H9 (cell line): ENCODE results near the gene TTC39A. TPM values are rescaled to one million over a fixed set of nuclear protein-coding genes. Genes with fewer than 3 reads are reported as not detected.

Experiments
- DNase-seq: peaks from one replicate; pipeline ENCODE4 v3.0.0-alpha.2; 2017
- H2AFZ ChIP-seq: one replicate; pipeline ENCODE4 v1.6.1; 2013; ENCODE audit warnings: mild to moderate bottlenecking, low read length, control low read depth, moderate library complexity
- H2AK5ac ChIP-seq: 2 replicates; pipeline ENCODE4 v1.6.1; 2013; ENCODE audit warnings: low read length, control low read depth, mixed read lengths; ENCODE audit not compliant: insufficient read length
- H2BK120ac ChIP-seq: one replicate; pipeline ENCODE4 v1.6.1; 2013; ENCODE audit warnings: low read depth, mild to moderate bottlenecking, low read length, control low read depth, inconsistent platforms; ENCODE audit not compliant: poor library complexity, severe bottlenecking
- H2BK12ac ChIP-seq: 2 replicates; pipeline ENCODE4 v1.6.1; 2013; ENCODE audit warnings: low read length, control low read depth, mixed read lengths, low read depth; ENCODE audit not compliant: insufficient read length
- H2BK15ac ChIP-seq: 2 replicates; pipeline ENCODE4 v1.6.1; 2013; ENCODE audit warnings: low read depth, low read length, control low read depth
- H2BK20ac ChIP-seq: one replicate; pipeline ENCODE4 v1.6.1; 2013; ENCODE audit warnings: low read depth, mild to moderate bottlenecking, low read length, control low read depth, inconsistent platforms; ENCODE audit not compliant: poor library complexity, severe bottlenecking
- H2BK5ac ChIP-seq: 2 replicates; pipeline ENCODE4 v1.6.1; 2013; ENCODE audit warnings: low read length, control low read depth, mixed read lengths; ENCODE audit not compliant: insufficient read length
- H3K14ac ChIP-seq: 2 replicates; pipeline ENCODE4 v1.6.1; 2013; ENCODE audit warnings: low read length, control low read depth; ENCODE audit not compliant: insufficient read depth
- H3K18ac ChIP-seq: 2 replicates; pipeline ENCODE4 v1.6.1; 2013; ENCODE audit warnings: low read depth, mild to moderate bottlenecking, mixed read lengths, low read length, control low read depth; ENCODE audit not compliant: insufficient read length
- H3K23ac ChIP-seq: 2 replicates; pipeline ENCODE4 v1.6.1; 2013; ENCODE audit warnings: low read length, control low read depth, mixed read lengths, low read depth; ENCODE audit not compliant: insufficient read length
- H3K23me2 ChIP-seq: 2 replicates; pipeline ENCODE4 v1.6.1; 2013; ENCODE audit warnings: low read depth, mild to moderate bottlenecking, mixed read lengths, low read length, control low read depth; ENCODE audit not compliant: insufficient read length, poor library complexity, severe bottlenecking
- H3K27ac ChIP-seq: 2 replicates; pipeline ENCODE4 v1.5.1; 2013; ENCODE audit warnings: low read length, control low read depth, mixed read lengths, low read depth; ENCODE audit not compliant: insufficient read length
- H3K27me3 ChIP-seq: 2 replicates; pipeline ENCODE4 v1.6.1; 2013; ENCODE audit warnings: low read length, control low read depth, inconsistent platforms; ENCODE audit not compliant: insufficient read depth
- H3K4ac ChIP-seq: 2 replicates; pipeline ENCODE4 v1.6.1; 2013; ENCODE audit warnings: low read depth, mild to moderate bottlenecking, control low read depth, inconsistent platforms, low read length, moderate library complexity
- H3K4me1 ChIP-seq: 2 replicates; pipeline ENCODE4 v1.6.1; 2013; ENCODE audit warnings: low read length, control low read depth, inconsistent platforms; ENCODE audit not compliant: insufficient read depth
- H3K4me2 ChIP-seq: 2 replicates; pipeline ENCODE4 v1.6.1; 2013; ENCODE audit warnings: low read length, control low read depth, mixed read lengths; ENCODE audit not compliant: insufficient read length, insufficient read depth
- H3K56ac ChIP-seq: 2 replicates; pipeline ENCODE4 v1.6.1; 2013; ENCODE audit warnings: low read depth, mild to moderate bottlenecking, mixed read lengths, low read length, control low read depth; ENCODE audit not compliant: insufficient read length
- H3K79me1 ChIP-seq: 2 replicates; pipeline ENCODE4 v1.6.1; 2013; ENCODE audit warnings: low read depth, mild to moderate bottlenecking, moderate library complexity, low read length, control low read depth, inconsistent platforms; ENCODE audit not compliant: insufficient read depth, poor library complexity, severe bottlenecking
- H3K79me2 ChIP-seq: 2 replicates; pipeline ENCODE4 v1.6.1; 2013; ENCODE audit warnings: low read length, control low read depth, inconsistent platforms; ENCODE audit not compliant: insufficient read depth
- H3K9ac ChIP-seq: 2 replicates; pipeline ENCODE4 v1.6.1; 2013; ENCODE audit warnings: low read length, control low read depth, mixed read lengths; ENCODE audit not compliant: insufficient read length; ENCODE audit errors: extremely low read depth
- H3K9me3 ChIP-seq: one replicate; pipeline ENCODE4 v1.6.1; 2013; ENCODE audit warnings: low read depth, low read length, inconsistent platforms; ENCODE audit not compliant: control insufficient read depth
- H3T11ph ChIP-seq: one replicate; pipeline ENCODE4 v1.6.1; 2013; ENCODE audit warnings: mild to moderate bottlenecking, low read length, control low read depth, inconsistent platforms
- H4K20me1 ChIP-seq: one replicate; pipeline ENCODE4 v1.6.1; 2013; ENCODE audit not compliant: control insufficient read depth, insufficient read length, insufficient read depth
- H4K5ac ChIP-seq: 2 replicates; pipeline ENCODE4 v1.6.1; 2013; ENCODE audit warnings: low read depth, mild to moderate bottlenecking, mixed read lengths, low read length, control low read depth; ENCODE audit not compliant: insufficient read length
- H4K8ac ChIP-seq: replicated peaks from 2 replicates; pipeline ENCODE4 v1.6.1; 2013; ENCODE audit warnings: low read length, control low read depth, mixed read lengths, low read depth; ENCODE audit not compliant: insufficient read length
- H4K91ac ChIP-seq: 2 replicates; pipeline ENCODE4 v1.6.1; 2013; ENCODE audit warnings: low read depth, mild to moderate bottlenecking, moderate library complexity, mixed read lengths, low read length, control low read depth; ENCODE audit not compliant: insufficient read length
- H3K27ac Mint-ChIP-seq, 3 experiments: 2 replicates in 2 of 3; 3 replicates in 1 of 3; pipeline ENCODE4 v1.8.0; 2020 to 2021; ENCODE audit warnings: mixed read lengths in 3 of 3, mild to moderate bottlenecking in 1 of 3, moderate library complexity in 1 of 3
- H3K27me3 Mint-ChIP-seq: 2 replicates; pipeline ENCODE4 v1.8.0; 2021; ENCODE audit warnings: low read depth, mild to moderate bottlenecking, moderate library complexity, mixed read lengths
- H3K36me3 Mint-ChIP-seq, 3 experiments: 2 replicates in 2 of 3; 3 replicates in 1 of 3; pipeline ENCODE4 v1.8.0; 2020 to 2021; ENCODE audit warnings: low read depth in 3 of 3, mixed read lengths in 3 of 3; ENCODE audit not compliant: insufficient read depth in 1 of 3
- H3K4me1 Mint-ChIP-seq, 2 experiments: 2 replicates each; pipeline ENCODE4 v1.8.0; 2020; ENCODE audit warnings: mixed read lengths in 2 of 2
- H3K4me3 Mint-ChIP-seq, 2 experiments: 2 replicates in 1 of 2; 3 replicates in 1 of 2; pipeline ENCODE4 v1.8.0; 2020 to 2021; ENCODE audit warnings: mild to moderate bottlenecking in 2 of 2, mixed read lengths in 2 of 2, moderate library complexity in 1 of 2
- H3K9me3 Mint-ChIP-seq, 2 experiments: 2 replicates in 1 of 2; 3 replicates in 1 of 2; pipeline ENCODE4 v1.8.0; 2020; ENCODE audit warnings: mild to moderate bottlenecking in 2 of 2, mixed read lengths in 2 of 2, moderate library complexity in 1 of 2
- WGBS: extraction: QIAGEN DNeasy Blood & Tissue Kit; methylation state at CpG from one replicate; pipeline ENCODE4 v1.1.7; 2013; ENCODE audit warnings: missing lambda C conversion rate, low lambda C conversion rate, mixed read lengths; ENCODE audit not compliant: insufficient read length; ENCODE audit errors: extremely low coverage; 5-methylcytosine and 5-hydroxymethylcytosine counted together
- total RNA-seq: library from RNA; stranded (reverse); gene quantifications from 2 replicates; pipeline ENCODE4 v1.2.1, GENCODE V29; 2021
- TF ChIP-seq, protein P1 (sequence below): fragments of 200-600 bp; sonication (generic); conservative IDR thresholded peaks from 3 replicates; pipeline ENCODE4 v1.8.0; 2021; ENCODE audit warnings: antibody characterized with exemption, mild to moderate bottlenecking

The TTC39A gene
- total RNA-seq, 1 experiment from 2014 or later, result 7.7 TPM

DNA sequence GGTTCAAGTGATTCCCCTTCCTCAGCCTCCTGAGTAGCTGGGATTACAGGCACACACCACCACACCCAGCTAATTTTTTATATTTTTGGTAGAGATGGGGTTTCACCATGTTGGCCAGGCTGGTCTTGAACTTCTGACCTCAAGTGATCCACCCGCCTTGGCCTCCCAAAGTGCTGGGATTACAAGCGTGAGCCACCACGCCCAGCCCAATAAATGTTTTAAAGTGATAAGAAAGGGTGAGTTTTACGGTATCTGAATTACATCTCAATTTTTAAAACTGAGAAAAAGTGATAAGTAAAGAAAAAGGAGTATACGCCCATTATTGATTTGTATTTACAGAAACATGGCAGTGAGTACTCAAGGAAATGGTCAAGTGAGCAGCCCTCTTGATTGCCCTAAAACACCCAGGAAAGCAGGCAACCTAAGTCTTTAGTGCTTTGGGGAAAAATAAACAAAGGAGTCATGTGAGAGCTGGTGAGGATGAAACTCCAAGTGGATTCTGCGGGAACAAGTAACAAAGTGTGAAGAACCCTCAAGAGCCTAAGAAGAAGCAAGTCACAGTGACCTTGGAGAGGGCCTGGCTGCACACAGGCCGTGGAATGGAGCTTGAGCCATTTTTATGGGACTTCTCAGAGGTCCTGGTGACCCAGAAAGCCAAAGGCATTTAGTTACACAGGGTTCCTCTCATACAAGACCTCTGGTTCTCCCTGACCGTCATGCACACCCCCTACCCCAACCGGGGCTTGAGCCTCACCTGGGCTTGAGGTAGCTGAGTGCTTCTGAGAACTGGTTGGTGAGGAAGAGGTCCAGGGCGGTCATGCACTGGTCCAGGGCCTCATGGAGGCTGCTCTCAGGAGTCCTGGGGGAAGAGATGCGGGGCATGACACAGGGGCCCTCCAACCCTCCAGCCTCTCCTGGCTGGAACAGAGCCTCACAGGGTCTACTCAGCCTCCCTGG is 9.1 kb downstream of the TTC39A start:
- H3K56ac ChIP-seq, result no peak overlapping the region
- H2BK5ac ChIP-seq, result no peak overlapping the region
- no peak overlapping the region for H3K23ac ChIP-seq
- no peaks in the 10 kb centered on the region for H4K20me1 ChIP-seq
- no peak overlapping the region for H3K4me2 ChIP-seq
- no peak overlapping the region for H2BK20ac ChIP-seq
- H3K27me3 Mint-ChIP-seq, result peaks cover 6% of the 10 kb centered on the region; the same call in 1 of the 2 replicates
- no peaks in the 10 kb centered on the region for H3K9me3 Mint-ChIP-seq
- no peak overlapping the region for H2BK120ac ChIP-seq
- DNase-seq, result no peak
- no peaks in the 10 kb centered on the region for H3K23me2 ChIP-seq
- no CpG with 5 or more reads among the region's 11 CpGs for WGBS
- no peaks in the 10 kb centered on the region for H3K9me3 ChIP-seq
- no peak overlapping the region for H2AK5ac ChIP-seq
- H3K4ac ChIP-seq, result no peak overlapping the region
- H3K79me1 ChIP-seq, result no peaks in the 10 kb centered on the region
- no peak overlapping the region for H3K4me3 Mint-ChIP-seq
- no peak overlapping the region for H4K91ac ChIP-seq
- H3K14ac ChIP-seq, result no peak overlapping the region; the same call in 1 of the 2 replicates
- no peak overlapping the region for H4K5ac ChIP-seq
- peaks cover 18 to 30% of the 10 kb centered on the region in 2 experiments for H3K4me1 Mint-ChIP-seq
- TF ChIP-seq, protein P1, sequence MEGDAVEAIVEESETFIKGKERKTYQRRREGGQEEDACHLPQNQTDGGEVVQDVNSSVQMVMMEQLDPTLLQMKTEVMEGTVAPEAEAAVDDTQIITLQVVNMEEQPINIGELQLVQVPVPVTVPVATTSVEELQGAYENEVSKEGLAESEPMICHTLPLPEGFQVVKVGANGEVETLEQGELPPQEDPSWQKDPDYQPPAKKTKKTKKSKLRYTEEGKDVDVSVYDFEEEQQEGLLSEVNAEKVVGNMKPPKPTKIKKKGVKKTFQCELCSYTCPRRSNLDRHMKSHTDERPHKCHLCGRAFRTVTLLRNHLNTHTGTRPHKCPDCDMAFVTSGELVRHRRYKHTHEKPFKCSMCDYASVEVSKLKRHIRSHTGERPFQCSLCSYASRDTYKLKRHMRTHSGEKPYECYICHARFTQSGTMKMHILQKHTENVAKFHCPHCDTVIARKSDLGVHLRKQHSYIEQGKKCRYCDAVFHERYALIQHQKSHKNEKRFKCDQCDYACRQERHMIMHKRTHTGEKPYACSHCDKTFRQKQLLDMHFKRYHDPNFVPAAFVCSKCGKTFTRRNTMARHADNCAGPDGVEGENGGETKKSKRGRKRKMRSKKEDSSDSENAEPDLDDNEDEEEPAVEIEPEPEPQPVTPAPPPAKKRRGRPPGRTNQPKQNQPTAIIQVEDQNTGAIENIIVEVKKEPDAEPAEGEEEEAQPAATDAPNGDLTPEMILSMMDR, result no peak
- no peak overlapping the region for H2BK15ac ChIP-seq
- no peaks in the 10 kb centered on the region for H3K36me3 Mint-ChIP-seq
- H3K27ac Mint-ChIP-seq, result no peak overlapping the region
- no peaks in the 10 kb centered on the region for H3K27me3 ChIP-seq
- no peak overlapping the region for H2AFZ ChIP-seq
- no peaks in the 10 kb centered on the region for H3K4me1 ChIP-seq
- no peak overlapping the region for H3K18ac ChIP-seq
- no peak overlapping the region for H3T11ph ChIP-seq
- H2BK12ac ChIP-seq, result no peak overlapping the region
- no peak overlapping the region for H4K8ac ChIP-seq
- H3K9ac ChIP-seq, result no peak overlapping the region
- no peak overlapping the region for H3K27ac ChIP-seq
- no peaks in the 10 kb centered on the region for H3K79me2 ChIP-seq
